Endothelial cell of umbilical vein (primary cell): ENCODE results near the gene LARGE1. TPM values are rescaled to one million over a fixed set of nuclear protein-coding genes. Genes with fewer than 3 reads are reported as not detected.

ENCODE experiments used
- BruUV-seq: library from RNA; stranded (reverse); fragments of 400-500 nt; replicated peaks from 2 replicates; lab custom pipeline; 2021; lab: Mats Ljungman, UMichigan
- CTCF ChIA-PET: fragments of 300-600, 350-600 bp; sonication (Branson Sonifier 250); formaldehyde crosslinking; loops from one replicate; lab custom pipeline; 2021; ENCODE audit warnings: antibody characterized with exemption, inconsistent platforms; lab: Charles Lee
- POLR2A ChIA-PET: fragments of 300-600, 350-600 bp; sonication (Branson Sonifier 250); formaldehyde crosslinking; loops from one replicate; lab custom pipeline; 2021; ENCODE audit warnings: antibody characterized with exemption, inconsistent platforms; lab: Charles Lee
- DNase-seq: peaks from one replicate; pipeline ENCODE4 v3.0.0-alpha.2; 2011; ENCODE audit warnings: low read depth, low spot score
- FAIRE-seq: peaks from 2 replicates; lab custom pipeline; 2011; peaks lifted over from hg19 to GRCh38; lab: Jason Lieb, UNC
- H2AFZ ChIP-seq: 2 replicates; pipeline ENCODE4 v1.6.0; 2012; ENCODE audit warnings: low read depth, low read length, control low read depth, inconsistent platforms
- H3K27ac ChIP-seq: 2 replicates; pipeline ENCODE4 v1.5.1; 2011; ENCODE audit warnings: low read depth, mild to moderate bottlenecking, control low read depth, low read length, moderate library complexity; ENCODE audit not compliant: insufficient read depth
- H3K27me3 ChIP-seq, 2 experiments: 2 replicates each; pipeline versions ENCODE4 v1.6.0 to v1.6.1; 2011; ENCODE audit warnings: low read length in 2 of 2, mixed read lengths in 1 of 2; ENCODE audit not compliant: control insufficient read depth in 2 of 2, insufficient read depth in 2 of 2
- H3K36me3 ChIP-seq, 2 experiments: 2 replicates in 1 of 2; 3 replicates in 1 of 2; pipeline ENCODE4 v1.5.1; 2011; ENCODE audit warnings: low read length in 2 of 2, mild to moderate bottlenecking in 1 of 2, moderate library complexity in 1 of 2; ENCODE audit not compliant: control insufficient read depth in 2 of 2, insufficient read depth in 2 of 2; ENCODE audit errors: extremely low read depth in 1 of 2
- H3K4me1 ChIP-seq: 3 replicates; pipeline ENCODE4 v1.5.1; 2011; ENCODE audit warnings: mild to moderate bottlenecking, low read length; ENCODE audit not compliant: control insufficient read depth, insufficient read depth; ENCODE audit errors: extremely low read depth
- H3K4me2 ChIP-seq: 2 replicates; pipeline ENCODE4 v1.6.1; 2011; ENCODE audit warnings: low read length, control low read depth, mixed read lengths; ENCODE audit not compliant: insufficient read depth
- H3K4me3 ChIP-seq, 3 experiments: fragments of 200-600 bp in 1 of 3; sonication (generic), shearing (Covaris generic) in 1 of 3; replicated peaks in 1 of 3; 2 replicates each; pipeline ENCODE4 v1.5.1; 2011 to 2016; ENCODE audit warnings: control low read depth in 3 of 3, low read length in 3 of 3, mild to moderate bottlenecking in 2 of 3, inconsistent platforms in 1 of 3, low read depth in 1 of 3, moderate library complexity in 1 of 3; ENCODE audit not compliant: insufficient read depth in 1 of 3
- H3K79me2 ChIP-seq: 2 replicates; pipeline ENCODE4 v1.6.0; 2012; ENCODE audit warnings: low read length, inconsistent platforms; ENCODE audit not compliant: control insufficient read depth, insufficient read depth
- H3K9ac ChIP-seq: replicated peaks from 2 replicates; pipeline ENCODE3; 2011; ENCODE audit warnings: low read length, control low read depth; ENCODE audit not compliant: insufficient read depth; ENCODE audit errors: extremely low read depth
- H3K9me1 ChIP-seq: replicated peaks from 3 replicates; pipeline ENCODE4 v1.6.0; 2011; ENCODE audit warnings: mild to moderate bottlenecking, low read length; ENCODE audit not compliant: control insufficient read depth, insufficient read depth; ENCODE audit errors: extremely low read depth
- H3K9me3 ChIP-seq: replicated peaks from 2 replicates; pipeline ENCODE4 v1.5.1; 2012; ENCODE audit warnings: low read length, inconsistent platforms; ENCODE audit not compliant: control insufficient read depth, insufficient read depth
- H4K20me1 ChIP-seq: replicated peaks from 2 replicates; pipeline ENCODE3; 2011; ENCODE audit warnings: mild to moderate bottlenecking, low read length; ENCODE audit not compliant: control insufficient read depth, insufficient read depth; ENCODE audit errors: extremely low read depth
- CTCF ChIP-seq, 2 donors: IDR thresholded peaks; 1 replicate in 1 of 2; 2 replicates in 1 of 2; pipeline ENCODE4 v1.5.1; 2011; ENCODE audit warnings: low read length in 2 of 2, mild to moderate bottlenecking in 2 of 2, moderate library complexity in 2 of 2, control low read depth in 1 of 2, inconsistent platforms in 1 of 2, low read depth in 1 of 2; ENCODE audit not compliant: insufficient read depth in 1 of 2; ENCODE audit errors: extremely low read depth in 1 of 2
- EZH2 ChIP-seq: IDR thresholded peaks from 2 replicates; pipeline ENCODE4 v1.6.1; 2012; ENCODE audit warnings: borderline replicate concordance, low read depth, mild to moderate bottlenecking, moderate library complexity, low read length, inconsistent platforms; ENCODE audit not compliant: severe bottlenecking
- FOS ChIP-seq: IDR thresholded peaks from 2 replicates; pipeline ENCODE4 v1.6.1; 2011; ENCODE audit warnings: mild to moderate bottlenecking, low read length, moderate library complexity, borderline replicate concordance; ENCODE audit not compliant: insufficient read depth
- GATA2 ChIP-seq: IDR thresholded peaks from 2 replicates; pipeline ENCODE4 v1.7.0; 2011; ENCODE audit warnings: low read depth, mild to moderate bottlenecking, moderate library complexity, mixed read lengths, low read length; ENCODE audit not compliant: insufficient read length, insufficient read depth
- JUN ChIP-seq: IDR thresholded peaks from 2 replicates; pipeline ENCODE4 v1.6.1; 2011; ENCODE audit warnings: borderline replicate concordance, low read depth; ENCODE audit not compliant: insufficient read length, insufficient read depth
- MAX ChIP-seq: IDR thresholded peaks from 2 replicates; pipeline ENCODE4 v1.6.1; 2011; ENCODE audit not compliant: insufficient read depth, insufficient read length
- MYC ChIP-seq: IDR thresholded peaks from one replicate; pipeline ENCODE4 v1.6.1; 2011; ENCODE audit warnings: mild to moderate bottlenecking, low read depth, low read length
- POLR2A ChIP-seq: IDR thresholded peaks from 2 replicates; pipeline ENCODE4 v1.6.1; 2012; ENCODE audit warnings: low read depth, mild to moderate bottlenecking, control low read depth, low read length
- POLR2AphosphoS5 ChIP-seq: IDR thresholded peaks from 2 replicates; pipeline ENCODE4 v1.6.1; 2012; ENCODE audit warnings: low read depth, mild to moderate bottlenecking, control low read depth, low read length, moderate library complexity; ENCODE audit not compliant: insufficient read depth
- dilution Hi-C: fragments of 300-500 bp; cut with MboI; formaldehyde crosslinking; loops from one replicate; pipeline ENCODE4 v1.15.0; 2019; ENCODE audit warnings: low sequenced_read_pairs; ENCODE audit not compliant: extremely low pct_ligation_motif_present
- intact Hi-C: fragments of 100-400 bp; cut with micrococcal nuclease; formaldehyde crosslinking; loops from one replicate; pipeline ENCODE4 v1.10.0; 2022
- polyA plus RNA-seq, 4 experiments: library from polyadenylated mRNA; depleted of rRNA in 3 of 4; stranded (reverse) in 3 of 4; unstranded in 1 of 4; fragments of >200 nt; gene quantifications; 2 replicates each; pipeline versions ENCODE4 v1.2.1 to v1.2.3, GENCODE V29; 2011 to 2012; ENCODE audit warnings: missing spikeins in 1 of 4
- total RNA-seq: library from RNA; stranded (reverse); gene quantifications from 2 replicates; pipeline ENCODE4 v1.2.3, GENCODE V29; 2021

The LARGE1 gene
- total and polyA plus RNA-seq, 2 donors (not counting 3 experiments of a cell fraction or from before 2014, with no cell fraction given): 0.95 to 4.4 TPM

- no peaks in the 10 kb centered on the region for H3K79me2 ChIP-seq
- H3K9ac ChIP-seq: no peak overlapping the region
- H3K36me3 ChIP-seq: no peaks in the 10 kb centered on the region
- ChIA-PET CTCF (no interaction called here), POLR2A (no interaction called here)
- H3K27ac ChIP-seq: no peak overlapping the region
- H4K20me1 ChIP-seq: no peaks in the 10 kb centered on the region
- no TSS peak for BruUV-seq
- H3K4me1 ChIP-seq: no peaks in the 10 kb centered on the region
- H3K27me3 ChIP-seq: no peaks in the 10 kb centered on the region
- intact Hi-C loops: no loop called here
- H3K4me3 ChIP-seq: no peak overlapping the region
- TF ChIP-seq MAX (no peak), MYC (no peak), POLR2A (no peak), EZH2 (no peak), JUN (no peak), CTCF (IDR thresholded peaks at IDR 0.05; ENCODE audit: extremely low read depth in 1 of 2, insufficient read depth in 1 of 2, low read depth in 1 of 2, low read length in 2 of 2) (no peak), FOS (no peak), GATA2 (no peak), POLR2AphosphoS5 (no peak)
- dilution Hi-C loops: no loop called here
- FAIRE-seq (no peak), DNase-seq (no peak)
- peaks cover 6% of the 10 kb centered on the region for H3K9me3 ChIP-seq
- H3K9me1 ChIP-seq: no peaks in the 10 kb centered on the region
- H3K4me2 ChIP-seq: no peak overlapping the region
- H2AFZ ChIP-seq: no peak overlapping the region
Measured at GRCh38 chr22:33780531-33781136, 139.6 kb downstream of the LARGE1 start.
